Measurements from ENCODE around the gene FRYL.

- no peak for TF ChIP-seq CTCF (conservative IDR thresholded peaks at IDR 0.05 in 1 of 2, IDR thresholded peaks at IDR 0.05 in 1 of 2; ENCODE audit: low read depth in 1 of 2, low read length in 2 of 2)
- no peak for TF ChIP-seq EZH2 (IDR thresholded peaks at IDR 0.05; ENCODE audit: low read length, missing control alignments)
These were observed 119.7 kb downstream of the FRYL start for GRCh38 chr4:48660347-48660746.

Measured in fibroblast of lung (primary cell).